Measurements from ENCODE around the gene FAM53B.

DNA sequence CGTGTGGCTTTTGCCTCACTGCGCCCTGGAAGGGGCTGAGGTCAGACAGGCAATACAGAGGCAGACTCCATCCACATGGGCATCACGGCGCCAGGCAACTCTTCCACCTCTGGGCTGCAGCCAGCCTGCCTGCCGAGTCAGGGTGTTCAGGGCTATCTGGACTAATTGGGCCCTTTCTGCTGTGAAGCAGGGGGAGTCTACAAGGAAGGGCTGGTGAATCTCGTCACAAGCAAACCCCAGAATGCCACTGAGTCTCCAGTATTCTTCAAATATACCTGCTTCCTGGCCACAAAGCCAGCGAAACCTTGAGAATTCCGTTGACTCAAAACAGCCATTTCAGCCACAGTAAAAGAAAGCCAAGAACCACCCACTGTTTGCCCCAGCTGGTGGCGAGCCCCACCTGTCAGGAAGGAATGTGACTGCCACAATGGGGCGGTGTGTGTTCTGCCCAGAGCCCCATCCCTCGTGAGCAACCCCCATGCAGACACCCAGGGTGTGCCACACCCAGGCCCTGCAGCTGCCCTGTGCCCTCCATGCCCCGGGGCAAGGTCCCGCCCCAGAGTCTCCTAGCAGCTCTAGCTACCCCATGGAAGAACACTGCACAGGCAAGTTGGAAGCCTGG lies 117.3 kb downstream of the FAM53B start:
- TF ChIP-seq, protein P1, sequence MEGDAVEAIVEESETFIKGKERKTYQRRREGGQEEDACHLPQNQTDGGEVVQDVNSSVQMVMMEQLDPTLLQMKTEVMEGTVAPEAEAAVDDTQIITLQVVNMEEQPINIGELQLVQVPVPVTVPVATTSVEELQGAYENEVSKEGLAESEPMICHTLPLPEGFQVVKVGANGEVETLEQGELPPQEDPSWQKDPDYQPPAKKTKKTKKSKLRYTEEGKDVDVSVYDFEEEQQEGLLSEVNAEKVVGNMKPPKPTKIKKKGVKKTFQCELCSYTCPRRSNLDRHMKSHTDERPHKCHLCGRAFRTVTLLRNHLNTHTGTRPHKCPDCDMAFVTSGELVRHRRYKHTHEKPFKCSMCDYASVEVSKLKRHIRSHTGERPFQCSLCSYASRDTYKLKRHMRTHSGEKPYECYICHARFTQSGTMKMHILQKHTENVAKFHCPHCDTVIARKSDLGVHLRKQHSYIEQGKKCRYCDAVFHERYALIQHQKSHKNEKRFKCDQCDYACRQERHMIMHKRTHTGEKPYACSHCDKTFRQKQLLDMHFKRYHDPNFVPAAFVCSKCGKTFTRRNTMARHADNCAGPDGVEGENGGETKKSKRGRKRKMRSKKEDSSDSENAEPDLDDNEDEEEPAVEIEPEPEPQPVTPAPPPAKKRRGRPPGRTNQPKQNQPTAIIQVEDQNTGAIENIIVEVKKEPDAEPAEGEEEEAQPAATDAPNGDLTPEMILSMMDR (IDR thresholded peaks at IDR 0.05), result no peak
- no peak for TF ChIP-seq POLR2A (IDR thresholded peaks at IDR 0.05)

Measured in breast epithelium (tissue), 3 donors.